ENCODE results near the gene LSM14B.

LSM14B gene

DNA sequence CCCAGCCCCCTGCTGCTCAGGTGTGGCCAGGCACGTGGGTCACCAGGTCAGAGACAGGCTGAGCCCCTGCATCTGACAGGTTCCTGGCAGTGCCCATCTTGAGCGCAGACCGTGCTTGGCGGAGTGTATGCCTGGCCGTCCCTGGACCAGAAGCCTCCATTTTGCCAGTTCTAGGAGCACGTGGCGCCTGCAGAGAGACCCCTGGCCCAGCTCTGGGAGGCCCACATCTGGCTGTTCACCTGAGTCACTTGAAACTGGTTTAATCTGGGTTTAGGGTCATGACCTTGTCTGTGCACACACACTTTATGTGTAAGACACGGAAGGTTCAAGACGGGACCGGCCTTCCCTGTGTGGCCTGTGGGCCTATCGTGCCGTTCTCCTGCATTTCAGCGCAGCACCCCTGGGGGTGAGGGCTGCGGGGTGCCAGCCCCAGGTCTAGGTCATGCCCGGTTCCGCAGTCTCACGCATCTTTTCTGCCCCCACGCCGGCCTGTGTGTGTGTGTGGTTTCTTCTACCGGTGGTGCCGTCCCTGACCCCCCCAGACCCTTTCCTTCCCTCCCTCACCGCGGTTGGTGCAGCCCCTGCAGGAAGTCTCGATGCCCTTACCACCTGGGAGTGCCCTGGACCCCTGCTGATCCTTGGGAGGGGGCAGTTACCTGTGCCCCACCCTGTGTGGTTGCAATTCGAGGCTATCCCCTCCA, 35.3 kb downstream of the LSM14B start:
- DNase-seq: no peak
- in situ Hi-C loops (cut with MboI; ENCODE audit: low pct_unique_long_range_greater_than_20kb, low sequenced_read_pairs): no loop called here

DNA sequence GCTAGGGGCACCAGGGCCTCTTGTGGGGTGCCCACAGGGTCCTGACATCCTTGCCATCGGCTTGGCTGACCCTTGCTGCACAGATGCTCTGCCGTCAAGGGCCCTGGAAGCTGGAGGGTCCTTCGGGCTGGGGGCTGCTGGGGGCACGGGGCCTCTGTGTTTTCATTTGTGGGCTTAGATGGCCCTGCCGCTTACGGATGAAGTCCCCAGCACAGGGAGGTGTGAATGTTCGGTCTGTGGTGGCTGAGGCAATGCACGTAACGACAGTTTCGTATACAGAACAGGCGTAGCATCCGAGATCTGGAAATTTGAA, 35.8 kb downstream of the LSM14B start:
- DNase-seq: no peak
- in situ Hi-C loops (cut with MboI; ENCODE audit: low pct_unique_long_range_greater_than_20kb, low sequenced_read_pairs): no loop called here

DNA sequence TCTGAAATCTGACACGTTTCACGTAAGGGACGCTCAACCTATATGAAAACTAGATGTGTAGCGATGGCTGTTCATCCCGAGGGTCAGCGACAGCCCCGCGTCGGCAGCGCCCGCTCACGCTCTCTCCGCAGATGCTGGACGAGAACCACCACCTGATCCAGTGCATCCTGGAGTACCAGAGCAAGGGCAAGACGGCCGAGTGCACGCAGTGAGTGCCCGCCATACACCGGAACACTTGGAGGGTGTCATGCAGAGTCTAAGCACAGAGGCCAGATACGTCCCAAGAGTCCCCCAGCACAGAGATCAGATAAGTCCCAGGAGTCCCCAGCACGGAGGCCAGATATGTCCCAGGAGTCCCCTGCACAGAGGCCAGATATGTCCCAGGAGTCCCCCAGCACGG, 36.3 kb downstream of the LSM14B start:
- DNase-seq: no peak
- in situ Hi-C loops (cut with MboI; ENCODE audit: low pct_unique_long_range_greater_than_20kb, low sequenced_read_pairs): no loop called here

GRCh38 chr20:62159052-62159451, 36.8 kb downstream of the LSM14B start:
- DNase-seq: no peak
- in situ Hi-C loops (cut with MboI; ENCODE audit: low pct_unique_long_range_greater_than_20kb, low sequenced_read_pairs): no loop called here

DNA sequence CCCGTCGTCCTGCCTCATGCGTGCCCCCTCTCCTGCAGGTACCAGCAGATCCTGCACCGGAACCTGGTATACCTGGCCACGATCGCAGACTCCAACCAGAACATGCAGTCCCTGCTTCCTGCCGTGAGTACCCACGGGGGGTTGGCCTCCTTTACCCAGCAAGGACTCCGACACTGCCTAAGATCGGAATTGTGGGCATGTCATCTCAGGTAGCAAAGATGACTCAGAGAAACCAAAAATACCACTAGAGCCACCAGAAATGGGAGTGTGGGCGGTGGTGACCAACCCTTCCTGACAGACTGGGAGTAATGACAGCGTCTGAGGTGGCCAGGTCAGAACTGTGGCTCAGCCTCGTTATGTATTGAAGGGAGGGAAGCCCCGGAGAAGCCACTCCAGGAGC, 37.6 kb downstream of the LSM14B start:
- in situ Hi-C loops (cut with MboI; ENCODE audit: low pct_unique_long_range_greater_than_20kb, low sequenced_read_pairs): no loop called here
- DNase-seq: no peak

GRCh38 chr20:62160253-62160652, 38.0 kb downstream of the LSM14B start:
- no peak for DNase-seq
- in situ Hi-C loops (cut with MboI; ENCODE audit: low pct_unique_long_range_greater_than_20kb, low sequenced_read_pairs): no loop called here

DNA sequence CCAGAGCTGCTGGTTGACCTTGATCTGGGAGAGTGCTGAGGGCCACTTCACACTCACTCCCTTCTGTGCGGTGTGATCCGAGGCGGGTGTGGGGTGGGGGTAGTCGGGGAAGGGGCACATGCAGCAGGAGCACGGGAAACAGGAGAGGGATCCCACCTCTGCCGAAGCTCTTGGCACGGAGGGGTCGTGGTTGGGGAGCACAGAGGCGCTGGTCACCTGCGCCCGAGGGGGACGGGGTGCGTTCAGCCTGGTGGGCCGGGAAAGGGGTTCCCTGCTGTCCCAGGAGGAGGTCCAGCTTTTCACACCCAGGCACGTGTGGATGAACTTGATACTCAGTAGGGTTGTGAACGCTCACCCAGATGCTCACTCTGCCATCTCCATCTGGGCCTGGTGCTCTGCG, 38.6 kb downstream of the LSM14B start:
- no peak for DNase-seq
- in situ Hi-C loops (cut with MboI; ENCODE audit: low pct_unique_long_range_greater_than_20kb, low sequenced_read_pairs): no loop called here

GRCh38 chr20:62161347-62161746, 39.1 kb downstream of the LSM14B start:
- no peak for DNase-seq
- in situ Hi-C loops (cut with MboI; ENCODE audit: low pct_unique_long_range_greater_than_20kb, low sequenced_read_pairs): no loop called here

GRCh38 chr20:62162765-62163484, 40.6 kb downstream of the LSM14B start:
- in situ Hi-C loops (cut with MboI; ENCODE audit: low pct_unique_long_range_greater_than_20kb, low sequenced_read_pairs): no loop called here
- no peak for DNase-seq

- in situ Hi-C loops (cut with MboI; ENCODE audit: low pct_unique_long_range_greater_than_20kb, low sequenced_read_pairs): no loop called here
- no peak for DNase-seq
Observed at GRCh38 chr20:62163485-62163865, 41.2 kb downstream of the LSM14B start.

DNA sequence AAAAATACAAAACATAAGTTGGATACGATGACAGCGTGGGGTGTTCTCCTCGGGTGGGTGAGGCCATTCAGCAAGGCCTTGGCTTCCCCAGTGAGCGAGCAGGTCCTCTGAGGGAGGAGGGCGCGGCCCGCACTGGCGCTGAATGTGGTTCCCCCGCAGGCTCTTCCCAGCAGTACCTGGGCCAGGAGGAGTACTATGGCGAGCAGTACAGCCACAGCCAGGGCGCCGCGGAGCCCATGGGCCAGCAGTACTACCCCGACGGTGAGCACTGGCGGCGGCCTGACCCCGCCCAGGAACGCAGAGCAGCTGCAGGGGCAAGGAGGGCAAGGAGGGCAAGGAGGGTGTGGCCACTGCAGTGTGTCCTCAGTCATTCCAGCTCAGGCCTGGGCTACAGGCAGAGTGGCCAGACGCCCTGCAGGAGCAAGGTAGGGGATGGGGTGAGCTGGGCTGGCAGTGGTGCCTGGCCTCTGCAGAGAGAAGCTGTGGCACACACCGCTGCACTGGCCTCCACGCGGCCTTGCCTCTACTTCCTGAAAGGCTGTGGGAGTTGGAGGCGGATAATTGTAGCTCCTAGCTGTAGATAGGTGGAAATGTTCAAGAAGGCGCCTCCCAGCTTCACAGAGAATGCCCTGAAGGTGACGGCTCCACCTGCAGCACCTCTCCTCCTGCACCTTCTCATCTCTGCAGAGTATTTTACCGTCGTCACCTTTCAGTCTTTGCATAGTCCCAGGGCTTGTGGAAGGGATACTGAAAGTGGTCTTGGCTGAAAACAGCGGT, 41.9 kb downstream of the LSM14B start:
- peak; percentile 14 for DNase-seq
- in situ Hi-C loops (cut with MboI; ENCODE audit: low pct_unique_long_range_greater_than_20kb, low sequenced_read_pairs): no loop called here

GRCh38 chr20:62164879-62165761, 42.8 kb downstream of the LSM14B start:
- DNase-seq: no peak
- in situ Hi-C loops (cut with MboI; ENCODE audit: low pct_unique_long_range_greater_than_20kb, low sequenced_read_pairs): no loop called here

DNA sequence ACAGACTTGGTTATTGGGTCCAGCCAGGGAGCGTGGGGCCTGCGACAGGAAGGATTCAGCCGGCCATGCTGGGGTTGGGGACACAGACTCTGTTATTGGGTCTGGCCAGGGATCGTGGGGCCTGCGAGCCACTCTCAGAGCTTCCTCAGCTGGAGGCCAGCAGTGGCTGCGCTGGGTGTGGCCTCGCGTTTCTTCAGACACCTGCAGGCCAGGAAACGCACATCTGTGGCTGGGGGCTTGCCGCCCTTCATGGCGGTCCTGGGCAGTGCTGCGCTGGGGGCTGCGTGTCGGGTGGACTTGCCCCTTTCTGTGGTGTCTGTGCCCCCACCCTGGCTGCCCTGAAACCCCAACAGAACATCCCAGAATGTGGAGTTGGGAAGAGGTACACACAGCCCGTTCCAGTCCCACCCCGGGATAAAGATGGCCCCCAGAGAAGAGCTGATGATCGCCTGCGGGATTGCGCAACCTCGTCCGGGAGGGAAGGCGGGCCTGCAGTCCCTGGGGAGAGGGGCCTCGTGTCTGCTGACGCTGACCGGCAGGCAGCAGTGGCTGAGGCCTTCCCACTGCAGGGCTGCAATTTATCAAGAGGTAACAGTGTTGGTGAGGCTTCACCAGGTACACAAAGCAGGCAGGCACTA, 43.6 kb downstream of the LSM14B start:
- no peak for DNase-seq
- in situ Hi-C loops (cut with MboI; ENCODE audit: low pct_unique_long_range_greater_than_20kb, low sequenced_read_pairs): no loop called here

DNA sequence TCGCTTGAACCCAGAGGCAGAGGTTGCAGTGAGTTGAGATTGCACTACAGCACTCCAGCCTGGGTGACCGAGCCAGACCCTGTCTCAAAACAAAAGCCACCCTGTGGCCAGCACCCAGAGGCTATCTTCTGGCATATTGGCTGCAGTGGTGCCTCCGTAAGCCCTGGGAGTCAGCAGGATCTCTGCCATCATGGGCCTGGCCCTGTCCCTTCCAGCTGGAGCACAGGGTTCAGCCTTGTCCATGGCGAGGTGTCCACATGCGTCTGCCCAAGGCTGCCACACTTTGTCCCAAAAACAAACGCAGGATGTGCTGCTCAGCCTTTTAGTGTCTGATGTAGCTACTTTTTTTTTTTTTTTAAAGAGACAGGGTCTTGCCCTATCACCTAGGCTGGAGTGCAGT, 45.2 kb downstream of the LSM14B start:
- no peak for DNase-seq
- in situ Hi-C loops (cut with MboI; ENCODE audit: low pct_unique_long_range_greater_than_20kb, low sequenced_read_pairs): no loop called here

- DNase-seq: no peak
- in situ Hi-C loops (cut with MboI; ENCODE audit: low pct_unique_long_range_greater_than_20kb, low sequenced_read_pairs): no loop called here
Observed at GRCh38 chr20:62168061-62168460, 45.8 kb downstream of the LSM14B start.

DNA sequence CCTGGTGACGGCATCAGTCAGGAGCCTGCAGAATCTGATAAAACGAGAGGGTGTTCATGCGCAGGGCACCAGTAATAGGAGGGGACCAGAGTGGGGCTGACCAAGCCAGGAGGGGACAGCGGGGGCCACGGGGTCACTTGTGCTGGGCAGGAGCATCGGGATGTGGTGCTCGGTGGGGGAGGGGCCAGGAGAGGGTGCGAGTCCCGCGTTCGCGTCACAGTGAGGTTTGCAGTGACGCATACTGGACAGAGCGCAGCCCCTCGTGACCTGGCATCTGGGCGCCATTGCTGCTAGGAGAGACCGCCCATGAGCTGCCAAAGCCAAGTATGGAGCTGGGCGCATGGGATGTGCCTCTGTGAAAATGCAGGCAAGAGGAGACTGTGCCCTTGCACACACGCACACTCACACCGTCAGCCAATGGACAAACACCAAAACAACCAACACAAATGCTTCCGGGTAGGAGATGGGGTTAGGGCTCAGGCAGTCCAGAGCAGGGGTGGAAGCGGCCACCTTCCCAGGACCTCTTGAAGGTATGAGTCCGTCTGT, 46.7 kb downstream of the LSM14B start:
- no peak for DNase-seq
- in situ Hi-C loops (cut with MboI; ENCODE audit: low pct_unique_long_range_greater_than_20kb, low sequenced_read_pairs): no loop called here

DNA sequence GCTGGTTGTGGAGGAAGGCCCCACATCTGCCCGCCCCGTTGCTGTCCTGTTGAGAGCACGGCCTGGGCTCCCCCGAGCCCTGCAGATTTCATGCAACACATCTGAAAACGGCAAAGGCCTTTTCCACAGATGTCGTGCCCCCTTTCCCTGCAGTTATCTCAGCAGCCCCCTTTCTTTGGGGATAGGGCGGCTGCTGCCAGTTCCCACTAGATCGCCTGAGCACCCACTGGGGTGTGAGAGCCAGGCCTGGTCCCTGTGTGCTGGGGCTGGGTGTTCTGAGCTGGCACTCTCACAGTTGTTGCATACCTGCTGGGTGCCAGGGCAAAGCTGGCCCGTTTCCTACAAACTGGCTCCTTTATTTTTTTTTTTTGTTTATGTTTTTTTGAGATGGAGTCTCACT, 48.3 kb downstream of the LSM14B start:
- in situ Hi-C loops (cut with MboI; ENCODE audit: low pct_unique_long_range_greater_than_20kb, low sequenced_read_pairs): no loop called here
- DNase-seq: no peak

GRCh38 chr20:62171245-62171644, 49.0 kb downstream of the LSM14B start:
- in situ Hi-C loops (cut with MboI; ENCODE audit: low pct_unique_long_range_greater_than_20kb, low sequenced_read_pairs): no loop called here
- DNase-seq: no peak

DNA sequence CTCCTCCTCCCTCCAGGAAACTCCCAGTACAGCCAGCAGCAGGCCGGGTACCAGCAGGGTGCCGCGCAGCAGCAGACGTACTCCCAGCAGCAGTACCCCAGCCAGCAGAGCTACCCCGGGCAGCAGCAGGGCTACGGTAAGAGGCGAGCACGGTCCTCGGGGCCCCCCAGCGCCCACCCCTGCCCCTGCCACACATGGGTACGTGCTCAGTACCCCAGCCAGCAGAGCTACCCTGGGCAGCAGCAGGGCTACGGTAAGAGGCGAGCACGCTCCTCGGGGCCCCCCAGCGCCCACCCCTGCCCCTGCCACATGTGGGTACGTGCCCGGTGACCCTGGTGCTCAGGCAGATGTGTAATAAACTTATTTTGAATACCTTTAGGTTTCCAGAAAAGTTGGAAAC, 50.4 kb downstream of the LSM14B start:
- DNase-seq: no peak
- in situ Hi-C loops (cut with MboI; ENCODE audit: low pct_unique_long_range_greater_than_20kb, low sequenced_read_pairs): no loop called here

All from KBM-7 (cell line).